ENCODE data around the gene CLTCL1. TPM values are rescaled to one million over a fixed set of nuclear protein-coding genes. Genes with fewer than 3 reads are reported as not detected.

The CLTCL1 gene
- 10 to 100 TPM in 1 of 4 donors, 1 to 10 TPM in 3; 5.7 to 11.7 (median 8.4) TPM for total RNA-seq

DNA sequence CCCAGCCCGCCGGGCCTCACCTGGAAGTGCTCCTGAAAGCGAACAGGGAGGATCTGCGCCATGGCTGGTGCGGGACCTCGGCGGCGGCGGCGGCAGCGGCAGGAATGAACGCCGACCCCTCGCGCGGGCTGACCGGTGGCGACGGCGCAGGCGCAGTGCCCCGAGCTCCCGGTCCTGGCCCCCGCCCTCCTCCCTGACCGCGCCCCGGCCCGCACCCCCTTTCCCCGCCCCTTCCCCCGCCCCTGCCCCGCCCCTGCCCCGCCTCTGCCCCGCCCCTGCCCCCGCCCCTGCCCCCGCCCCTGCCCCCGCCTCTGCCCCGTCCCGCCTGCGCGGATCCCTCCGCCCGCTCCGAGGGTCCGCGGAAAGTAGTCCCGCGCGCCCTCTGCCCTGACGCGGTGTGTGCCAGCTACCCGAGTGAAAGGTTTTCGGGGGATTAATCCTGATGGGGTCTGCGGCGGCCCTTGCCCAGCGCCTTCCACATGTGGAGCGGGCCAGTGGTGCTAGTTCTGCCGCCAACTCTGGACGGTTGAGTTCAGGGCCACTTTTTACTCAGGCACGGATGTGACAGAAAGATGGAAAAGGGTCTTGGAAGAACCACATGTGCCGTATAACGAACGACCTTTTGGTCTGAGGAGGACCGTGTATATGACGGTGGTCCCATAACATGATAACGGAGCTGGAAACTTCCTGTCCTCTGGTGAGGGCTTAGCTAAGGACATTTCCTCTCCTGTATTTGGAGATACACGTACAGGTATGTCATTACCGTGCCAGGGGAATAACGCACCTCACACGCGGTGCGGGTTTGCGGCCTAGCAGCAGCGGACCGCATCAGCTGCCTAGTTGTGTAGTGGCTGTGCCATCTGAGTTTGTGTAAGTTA lies at the start of gene CLTCL1:
Gene CLTCL1 (minus strand): TSS at position 140 of the 878 bp plus-strand sequence. CDS start 78 bp downstream, at position 62.
- H3K4me3 ChIP-seq: peak within 1 kb of the TSS; percentile 85 to 86
- H3K9me3 ChIP-seq: no peaks in the 10 kb centered on the region
- peaks cover 0 to 29% (median 11%) of the 10 kb centered on the region in 3 donors for H3K4me1 ChIP-seq
- TF ChIP-seq POLR2A (IDR thresholded peaks at IDR 0.05): peak in 1 of 2 donors; percentile 57
- TF ChIP-seq, protein P1, sequence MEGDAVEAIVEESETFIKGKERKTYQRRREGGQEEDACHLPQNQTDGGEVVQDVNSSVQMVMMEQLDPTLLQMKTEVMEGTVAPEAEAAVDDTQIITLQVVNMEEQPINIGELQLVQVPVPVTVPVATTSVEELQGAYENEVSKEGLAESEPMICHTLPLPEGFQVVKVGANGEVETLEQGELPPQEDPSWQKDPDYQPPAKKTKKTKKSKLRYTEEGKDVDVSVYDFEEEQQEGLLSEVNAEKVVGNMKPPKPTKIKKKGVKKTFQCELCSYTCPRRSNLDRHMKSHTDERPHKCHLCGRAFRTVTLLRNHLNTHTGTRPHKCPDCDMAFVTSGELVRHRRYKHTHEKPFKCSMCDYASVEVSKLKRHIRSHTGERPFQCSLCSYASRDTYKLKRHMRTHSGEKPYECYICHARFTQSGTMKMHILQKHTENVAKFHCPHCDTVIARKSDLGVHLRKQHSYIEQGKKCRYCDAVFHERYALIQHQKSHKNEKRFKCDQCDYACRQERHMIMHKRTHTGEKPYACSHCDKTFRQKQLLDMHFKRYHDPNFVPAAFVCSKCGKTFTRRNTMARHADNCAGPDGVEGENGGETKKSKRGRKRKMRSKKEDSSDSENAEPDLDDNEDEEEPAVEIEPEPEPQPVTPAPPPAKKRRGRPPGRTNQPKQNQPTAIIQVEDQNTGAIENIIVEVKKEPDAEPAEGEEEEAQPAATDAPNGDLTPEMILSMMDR (IDR thresholded peaks at IDR 0.05): no peak
- TF ChIP-seq POLR2AphosphoS5 (IDR thresholded peaks at IDR 0.05): no peak
- 7% methylated on average over 3 of the region's 74 CpGs; no CpG with 5 or more reads in 1 of the 2 donors for WGBS, 2 donors (ENCODE audit: low coverage in 1 of 2)
- peak within 1 kb of the TSS; percentile 54 to 90 (median 86) for H3K27ac ChIP-seq
- H3K36me3 ChIP-seq: no peaks in the 10 kb centered on the region
- peak; percentile 87 for ATAC-seq
- H3K27me3 ChIP-seq: no peaks in the 10 kb centered on the region

DNA sequence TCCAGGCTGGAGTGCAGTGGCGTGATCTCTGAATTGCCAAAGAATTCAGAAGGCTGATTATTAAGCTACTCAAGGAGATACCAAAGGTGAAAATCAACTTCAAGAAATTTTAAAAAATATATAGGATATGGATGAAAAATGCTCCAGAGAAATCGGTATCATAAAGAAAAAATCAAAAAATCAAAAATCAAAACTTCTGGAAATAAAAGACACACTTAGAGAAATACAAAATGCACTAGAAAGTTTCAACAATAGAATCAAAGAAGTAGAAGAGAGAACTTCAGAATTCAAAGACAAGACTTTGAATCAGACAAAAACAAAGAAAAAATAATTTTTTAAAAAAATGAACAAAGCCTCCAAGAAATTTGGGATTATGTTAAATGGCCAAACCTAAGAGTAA lies 45.6 kb upstream of the CLTCL1 start:
- Histone ChIP-seq H3K27ac (no peak overlapping the region), H3K4me3 (no peak overlapping the region), H3K9me3 (peaks cover 0 to 44% (median 0%) of the 10 kb centered on the region in 3 donors), H3K27me3 (no peaks in the 10 kb centered on the region), H3K36me3 (peaks cover 4 to 96% of the 10 kb centered on the region in 2 donors), H3K4me1 (no peaks in the 10 kb centered on the region)
- TF ChIP-seq EP300 (IDR thresholded peaks at IDR 0.05) (no peak), POLR2AphosphoS5 (IDR thresholded peaks at IDR 0.05) (no peak), POLR2A (IDR thresholded peaks at IDR 0.05) (no peak)
- TF ChIP-seq, protein P1 (IDR thresholded peaks at IDR 0.05): no peak
- ATAC-seq: no peak
- 94 to 100% methylated on average over 1 to 2 of the region's 2 CpGs for WGBS, 2 donors (ENCODE audit: low coverage in 1 of 2)

DNA sequence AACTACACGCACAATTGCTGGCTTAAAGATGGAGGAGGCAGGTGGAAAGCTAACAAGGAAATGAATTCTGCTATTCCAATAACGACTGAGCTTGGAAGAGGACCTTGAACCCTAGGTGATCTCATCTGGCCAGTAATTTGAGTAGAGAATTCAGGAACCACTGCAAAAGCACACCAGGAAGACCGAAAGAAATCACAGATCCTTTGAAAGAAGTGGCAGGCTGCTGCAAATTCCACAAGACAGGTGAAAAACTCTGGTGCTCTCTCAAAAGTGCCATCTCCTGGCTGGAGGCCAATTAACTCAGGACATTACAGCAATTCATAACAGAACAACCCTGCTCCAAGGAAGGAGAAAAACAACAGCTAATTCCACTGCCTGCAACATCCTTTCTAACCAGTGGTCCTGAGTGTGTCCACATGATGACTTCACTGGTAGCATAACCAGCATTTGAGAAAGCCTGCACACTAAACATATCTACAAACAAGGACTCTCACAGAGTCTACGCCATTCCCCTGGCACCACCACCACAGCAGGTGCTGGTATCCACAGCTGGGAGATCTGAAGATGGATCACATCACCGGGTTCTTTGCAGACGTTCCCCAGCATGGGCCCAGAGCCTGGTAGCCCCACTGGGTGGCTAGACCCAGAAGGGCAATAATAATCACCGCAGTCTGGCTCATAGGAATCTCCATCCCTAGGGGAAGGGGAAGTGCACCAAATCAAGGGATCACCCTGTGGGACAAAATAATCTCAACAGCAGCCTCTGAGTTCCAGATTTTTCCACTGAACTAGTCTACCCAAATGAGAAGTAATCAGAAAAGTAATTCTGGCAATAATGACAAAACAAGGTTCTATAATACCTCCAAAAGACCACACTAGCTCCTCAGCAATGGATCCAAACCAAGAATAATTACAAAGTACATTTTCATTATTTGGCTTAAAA lies 44.9 kb upstream of the CLTCL1 start:
- Histone ChIP-seq H3K36me3 (peaks cover 4 to 98% of the 10 kb centered on the region in 2 donors), H3K9me3 (peaks cover 0 to 44% (median 0%) of the 10 kb centered on the region in 3 donors), H3K27ac (no peak overlapping the region), H3K4me1 (no peaks in the 10 kb centered on the region), H3K27me3 (no peaks in the 10 kb centered on the region), H3K4me3 (no peak overlapping the region)
- 85 to 94% methylated on average over 2 to 5 of the region's 7 CpGs for WGBS, 2 donors (ENCODE audit: low coverage in 1 of 2)
- ATAC-seq: no peak
- TF ChIP-seq EP300 (IDR thresholded peaks at IDR 0.05) (no peak), POLR2A (IDR thresholded peaks at IDR 0.05) (no peak), POLR2AphosphoS5 (IDR thresholded peaks at IDR 0.05) (no peak)
- TF ChIP-seq, protein P1 (IDR thresholded peaks at IDR 0.05): no peak

DNA sequence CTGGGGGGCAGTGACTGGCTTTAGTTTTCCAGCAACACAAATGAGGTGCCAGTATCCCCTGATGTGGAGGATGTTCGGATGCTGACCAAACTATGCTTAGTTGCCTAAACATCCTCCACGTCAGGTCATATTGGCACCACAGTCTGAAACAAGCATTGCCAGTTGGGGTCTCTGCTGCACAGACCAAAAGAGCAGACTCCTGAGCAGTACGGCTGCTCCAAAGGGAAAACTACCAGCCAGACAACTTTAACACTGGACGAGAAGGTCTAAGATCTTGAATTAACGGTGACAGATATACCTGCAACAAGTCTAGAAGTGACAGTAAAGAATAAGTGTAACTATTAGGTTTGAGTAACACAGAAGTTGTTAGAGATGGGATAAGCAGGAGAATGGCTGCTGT lies 40.5 kb upstream of the CLTCL1 start:
- no peaks in the 10 kb centered on the region for H3K27me3 ChIP-seq
- ATAC-seq: no peak
- no peaks in the 10 kb centered on the region for H3K4me1 ChIP-seq
- H3K4me3 ChIP-seq: no peak overlapping the region
- peaks cover 0 to 29% (median 0%) of the 10 kb centered on the region in 3 donors for H3K9me3 ChIP-seq
- no peak overlapping the region for H3K27ac ChIP-seq
- TF ChIP-seq POLR2A (IDR thresholded peaks at IDR 0.05): no peak
- TF ChIP-seq POLR2AphosphoS5 (IDR thresholded peaks at IDR 0.05): no peak
- TF ChIP-seq, protein P1 (IDR thresholded peaks at IDR 0.05): no peak
- no peak for TF ChIP-seq EP300 (IDR thresholded peaks at IDR 0.05)
- peaks cover 0 to 88% of the 10 kb centered on the region in 2 donors for H3K36me3 ChIP-seq
- WGBS, 2 donors (ENCODE audit: low coverage in 1 of 2): 92 to 100% methylated on average over 2 of the region's 5 CpGs
